HCT116 (cell line): ENCODE results near the gene GUCY2D.

Experiments used
- SIN3A ChIP-seq: IDR thresholded peaks from 2 replicates; pipeline ENCODE4 v1.6.1; 2012; ENCODE audit warnings: low read depth
- TCF7L2 ChIP-seq: IDR thresholded peaks from 2 replicates; pipeline ENCODE4 v1.7.0; 2011; ENCODE audit warnings: borderline replicate concordance, inconsistent platforms; ENCODE audit not compliant: insufficient read depth, insufficient read length; ENCODE audit errors: extremely low read depth
- YY1 ChIP-seq: IDR thresholded peaks from 2 replicates; pipeline ENCODE4 v1.6.1; 2011; ENCODE audit warnings: low read length, low read depth, moderate library complexity, mild to moderate bottlenecking; ENCODE audit not compliant: insufficient replicate concordance; ENCODE audit errors: extremely low read depth
- TF ChIP-seq, protein P1 (sequence below), 3 experiments: fragments of 200-600 bp in 1 of 3; sonication (generic) in 1 of 3; IDR thresholded peaks in 2 of 3; conservative IDR thresholded peaks in 1 of 3; 2 replicates each; pipeline ENCODE4 v1.5.1; 2012 to 2017; ENCODE audit warnings: low read depth in 2 of 3, low read length in 2 of 3, antibody characterized with exemption in 1 of 3, borderline replicate concordance in 1 of 3, control low read depth in 1 of 3, mild to moderate bottlenecking in 1 of 3, mixed read lengths in 1 of 3, mixed run types in 1 of 3, moderate library complexity in 1 of 3; ENCODE audit not compliant: insufficient read depth in 1 of 3

DNA sequence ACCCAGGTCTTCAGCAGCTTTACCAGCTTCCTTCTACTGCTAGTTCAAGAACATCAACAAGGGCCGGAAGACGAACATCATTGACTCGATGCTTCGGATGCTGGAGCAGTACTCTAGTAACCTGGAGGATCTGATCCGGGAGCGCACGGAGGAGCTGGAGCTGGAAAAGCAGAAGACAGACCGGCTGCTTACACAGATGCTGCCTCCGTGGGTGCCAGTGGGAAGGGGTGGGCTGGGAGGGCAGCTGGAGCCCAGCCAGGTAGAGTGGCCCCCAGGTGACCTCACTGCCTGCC lies 12.1 kb downstream of the GUCY2D start:
- TF ChIP-seq, protein P1, sequence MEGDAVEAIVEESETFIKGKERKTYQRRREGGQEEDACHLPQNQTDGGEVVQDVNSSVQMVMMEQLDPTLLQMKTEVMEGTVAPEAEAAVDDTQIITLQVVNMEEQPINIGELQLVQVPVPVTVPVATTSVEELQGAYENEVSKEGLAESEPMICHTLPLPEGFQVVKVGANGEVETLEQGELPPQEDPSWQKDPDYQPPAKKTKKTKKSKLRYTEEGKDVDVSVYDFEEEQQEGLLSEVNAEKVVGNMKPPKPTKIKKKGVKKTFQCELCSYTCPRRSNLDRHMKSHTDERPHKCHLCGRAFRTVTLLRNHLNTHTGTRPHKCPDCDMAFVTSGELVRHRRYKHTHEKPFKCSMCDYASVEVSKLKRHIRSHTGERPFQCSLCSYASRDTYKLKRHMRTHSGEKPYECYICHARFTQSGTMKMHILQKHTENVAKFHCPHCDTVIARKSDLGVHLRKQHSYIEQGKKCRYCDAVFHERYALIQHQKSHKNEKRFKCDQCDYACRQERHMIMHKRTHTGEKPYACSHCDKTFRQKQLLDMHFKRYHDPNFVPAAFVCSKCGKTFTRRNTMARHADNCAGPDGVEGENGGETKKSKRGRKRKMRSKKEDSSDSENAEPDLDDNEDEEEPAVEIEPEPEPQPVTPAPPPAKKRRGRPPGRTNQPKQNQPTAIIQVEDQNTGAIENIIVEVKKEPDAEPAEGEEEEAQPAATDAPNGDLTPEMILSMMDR (IDR thresholded peaks at IDR 0.05 in 2 of 3, conservative IDR thresholded peaks at IDR 0.05 in 1 of 3; ENCODE audit: borderline replicate concordance in 1 of 3, insufficient read depth in 1 of 3, low read depth in 2 of 3, low read length in 2 of 3), result no peak
- no peak for TF ChIP-seq SIN3A
- TF ChIP-seq YY1, result no peak
- TF ChIP-seq TCF7L2, result no peak
